ENCODE data around the gene ALG14. TPM values are rescaled to one million over a fixed set of nuclear protein-coding genes. Genes with fewer than 3 reads are reported as not detected.
"Not testable (repeated sequence)": the region's sequence is repeated elsewhere in the genome, so short reads cannot be mapped to it uniquely, and the experiment has no call there.

Gene ALG14
- total RNA-seq, 1 experiment from 2014 or later: 5.7 TPM

DNA sequence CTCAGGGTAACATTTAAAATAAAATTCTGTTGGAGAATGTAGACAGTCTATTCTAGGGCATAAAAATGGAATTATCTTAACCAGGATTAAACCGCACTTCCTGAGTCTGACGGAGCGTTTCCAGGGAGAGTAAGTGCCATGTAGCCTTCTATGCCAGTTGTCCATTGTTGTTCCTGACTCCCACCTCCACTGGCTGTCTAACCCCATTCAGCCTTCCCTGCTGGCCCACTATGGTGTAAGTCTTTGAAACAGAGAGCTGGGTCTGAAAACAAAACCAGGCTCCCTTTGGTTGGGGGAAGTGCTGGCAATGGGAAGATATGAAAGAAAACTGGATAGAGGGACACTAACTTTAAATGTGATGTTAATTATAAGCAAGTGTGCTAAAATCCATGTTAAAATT is 74.6 kb downstream of the ALG14 start:
- H3K9ac ChIP-seq (ENCODE audit: low read length): no peak overlapping the region
- no peak overlapping the region for H3K4me2 ChIP-seq (ENCODE audit: low read length)
- H3K4me3 ChIP-seq (replicated peaks in 1 of 2; ENCODE audit: low read depth in 1 of 2, low read length in 2 of 2): no peak overlapping the region
- no TSS peak for BruUV-seq (replicated peaks)
- TF ChIP-seq TCF7L2 (IDR thresholded peaks at IDR 0.05; ENCODE audit: borderline replicate concordance, extremely low read depth, insufficient read depth, insufficient read length): no peak
- no peak for TF ChIP-seq SIN3A (IDR thresholded peaks at IDR 0.05; ENCODE audit: low read depth)
- no peak for TF ChIP-seq EGR1 (IDR thresholded peaks at IDR 0.05; ENCODE audit: low read depth)
- TF ChIP-seq POLR2AphosphoS5 (IDR thresholded peaks at IDR 0.05; ENCODE audit: low read depth, low read length): no peak
- no peak for TF ChIP-seq CBX3 (IDR thresholded peaks at IDR 0.05; ENCODE audit: low read depth)
- TF ChIP-seq SRF (IDR thresholded peaks at IDR 0.05; ENCODE audit: low read depth): no peak
- TF ChIP-seq ZFX (IDR thresholded peaks at IDR 0.05): no peak
- TF ChIP-seq CEBPB (IDR thresholded peaks at IDR 0.05; ENCODE audit: low read depth): no peak
- no peak for TF ChIP-seq YY1 (IDR thresholded peaks at IDR 0.05; ENCODE audit: extremely low read depth, insufficient replicate concordance, low read depth, low read length)
- TF ChIP-seq, protein P1, sequence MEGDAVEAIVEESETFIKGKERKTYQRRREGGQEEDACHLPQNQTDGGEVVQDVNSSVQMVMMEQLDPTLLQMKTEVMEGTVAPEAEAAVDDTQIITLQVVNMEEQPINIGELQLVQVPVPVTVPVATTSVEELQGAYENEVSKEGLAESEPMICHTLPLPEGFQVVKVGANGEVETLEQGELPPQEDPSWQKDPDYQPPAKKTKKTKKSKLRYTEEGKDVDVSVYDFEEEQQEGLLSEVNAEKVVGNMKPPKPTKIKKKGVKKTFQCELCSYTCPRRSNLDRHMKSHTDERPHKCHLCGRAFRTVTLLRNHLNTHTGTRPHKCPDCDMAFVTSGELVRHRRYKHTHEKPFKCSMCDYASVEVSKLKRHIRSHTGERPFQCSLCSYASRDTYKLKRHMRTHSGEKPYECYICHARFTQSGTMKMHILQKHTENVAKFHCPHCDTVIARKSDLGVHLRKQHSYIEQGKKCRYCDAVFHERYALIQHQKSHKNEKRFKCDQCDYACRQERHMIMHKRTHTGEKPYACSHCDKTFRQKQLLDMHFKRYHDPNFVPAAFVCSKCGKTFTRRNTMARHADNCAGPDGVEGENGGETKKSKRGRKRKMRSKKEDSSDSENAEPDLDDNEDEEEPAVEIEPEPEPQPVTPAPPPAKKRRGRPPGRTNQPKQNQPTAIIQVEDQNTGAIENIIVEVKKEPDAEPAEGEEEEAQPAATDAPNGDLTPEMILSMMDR (IDR thresholded peaks at IDR 0.05 in 2 of 3, conservative IDR thresholded peaks at IDR 0.05 in 1 of 3; ENCODE audit: borderline replicate concordance in 1 of 3, insufficient read depth in 1 of 3, low read depth in 2 of 3, low read length in 2 of 3): no peak
- TF ChIP-seq, protein P2, sequence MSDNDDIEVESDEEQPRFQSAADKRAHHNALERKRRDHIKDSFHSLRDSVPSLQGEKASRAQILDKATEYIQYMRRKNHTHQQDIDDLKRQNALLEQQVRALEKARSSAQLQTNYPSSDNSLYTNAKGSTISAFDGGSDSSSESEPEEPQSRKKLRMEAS (IDR thresholded peaks at IDR 0.05): no peak
- no peak for TF ChIP-seq FOSL1 (IDR thresholded peaks at IDR 0.05; ENCODE audit: low read depth)
- TF ChIP-seq POLR2A (IDR thresholded peaks at IDR 0.05; ENCODE audit: borderline replicate concordance, extremely low read depth, insufficient read depth, insufficient read length): no peak
- intact Hi-C loops (cut with micrococcal nuclease): no loop called here
- no peaks in the 10 kb centered on the region for H3K27me3 ChIP-seq (ENCODE audit: insufficient read depth, low read length)
- H3K27ac ChIP-seq (ENCODE audit: low read depth, low read length): no peak overlapping the region
- RAD21 ChIA-PET (ENCODE audit: low non-redundant PET in 1 of 2, low total read pairs in 2 of 2, uncharacterized antibody in 2 of 2, unreplicated experiment in 2 of 2): no interaction called here
- peaks cover 0 to 5% of the 10 kb centered on the region in 2 experiments; a peak in 3 of 4 replicates for H3K4me1 ChIP-seq (ENCODE audit: control insufficient read depth in 1 of 2, insufficient read depth in 2 of 2, low read length in 2 of 2)
- no peak for DNase-seq (ENCODE audit: low read depth, low spot score)
- no peaks in the 10 kb centered on the region for H3K9me3 ChIP-seq (ENCODE audit: control insufficient read depth in 1 of 2, insufficient read depth in 1 of 2, low read depth in 1 of 2, low read length in 2 of 2)
- H4K20me1 ChIP-seq (ENCODE audit: insufficient read depth): no peaks in the 10 kb centered on the region
- no peaks in the 10 kb centered on the region for H3K79me2 ChIP-seq (ENCODE audit: insufficient read depth, low read length)
- H3K36me3 ChIP-seq (ENCODE audit: control insufficient read depth in 1 of 2, insufficient read depth in 2 of 2, low read length in 2 of 2): no peaks in the 10 kb centered on the region
- ATAC-seq: no peak
- H2AFZ ChIP-seq (ENCODE audit: low read depth, low read length, poor library complexity, severe bottlenecking): no peak overlapping the region
- POLR2A ChIA-PET: no interaction called here
- H3K9me2 ChIP-seq (ENCODE audit: insufficient read depth): no peaks in the 10 kb centered on the region
- CTCF ChIA-PET: no interaction called here

DNA sequence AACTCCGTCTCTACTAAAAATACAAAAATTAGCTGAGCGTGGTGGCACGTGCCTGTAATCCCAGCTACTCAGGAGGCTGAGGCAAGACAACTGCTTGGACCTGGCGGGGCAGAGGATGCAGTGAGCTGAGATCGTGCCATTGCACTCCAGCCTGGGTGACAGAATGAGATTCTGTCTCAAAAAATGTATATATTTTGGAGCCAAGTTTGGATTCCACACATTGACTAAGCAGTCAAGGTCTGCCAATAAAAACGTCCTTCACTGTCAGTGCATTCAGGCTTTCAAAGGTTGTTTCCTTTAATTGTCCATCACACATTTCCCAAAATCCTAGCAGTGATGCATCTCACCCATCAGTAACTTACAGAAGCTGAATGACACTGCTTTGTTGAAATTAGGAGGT is 77.2 kb downstream of the ALG14 start:
- CTCF ChIA-PET: not testable (repeated sequence)

More for the DNA sequence above, 77.2 kb downstream of the ALG14 start:
- H3K4me2 ChIP-seq (ENCODE audit: low read length); intact Hi-C loops (cut with micrococcal nuclease); BruUV-seq (replicated peaks); H3K36me3 ChIP-seq (ENCODE audit: control insufficient read depth in 1 of 2, insufficient read depth in 2 of 2, low read length in 2 of 2); H3K9me3 ChIP-seq (ENCODE audit: control insufficient read depth in 1 of 2, insufficient read depth in 1 of 2, low read depth in 1 of 2, low read length in 2 of 2); H3K9ac ChIP-seq (ENCODE audit: low read length); ATAC-seq; H3K27me3 ChIP-seq (ENCODE audit: insufficient read depth, low read length); H3K9me2 ChIP-seq (ENCODE audit: insufficient read depth); H3K4me1 ChIP-seq (ENCODE audit: control insufficient read depth in 1 of 2, insufficient read depth in 2 of 2, low read length in 2 of 2); H3K79me2 ChIP-seq (ENCODE audit: insufficient read depth, low read length); DNase-seq (ENCODE audit: low read depth, low spot score); RAD21 ChIA-PET (ENCODE audit: low non-redundant PET in 1 of 2, low total read pairs in 2 of 2, uncharacterized antibody in 2 of 2, unreplicated experiment in 2 of 2); H4K20me1 ChIP-seq (ENCODE audit: insufficient read depth); H3K4me3 ChIP-seq (replicated peaks in 1 of 2; ENCODE audit: low read depth in 1 of 2, low read length in 2 of 2); H2AFZ ChIP-seq (ENCODE audit: low read depth, low read length, poor library complexity, severe bottlenecking); H3K27ac ChIP-seq (ENCODE audit: low read depth, low read length); POLR2A ChIA-PET: not testable (repeated sequence)

Measured in HCT116 (cell line).